B cell (primary cell): ENCODE data around the gene C5. TPM values are rescaled to one million over a fixed set of nuclear protein-coding genes. Genes with fewer than 3 reads are reported as not detected.
A peak's percentile ranks its signal among the peaks of the same experiment; 100 is the strongest.

Experiments
- ATAC-seq: fragments of 200-7000 bp; cut with Tn5 transposase; one replicate; pipeline ENCODE4 v1.10.0; 2021; ENCODE audit warnings: low read depth, mild to moderate bottlenecking, moderate number of reproducible peaks, moderate library complexity
- CTCF ChIA-PET: fragments of 350-600 bp; sonication (Branson Sonifier 250); formaldehyde crosslinking; loops from one replicate; lab custom pipeline; 2021; ENCODE audit warnings: antibody characterized with exemption, inconsistent platforms; lab: Charles Lee
- POLR2A ChIA-PET: fragments of 350-600 bp; sonication (Branson Sonifier 250); formaldehyde crosslinking; loops from one replicate; lab custom pipeline; 2021; ENCODE audit warnings: antibody characterized with exemption; lab: Charles Lee
- DNase-seq: peaks from one replicate; pipeline ENCODE4 v3.0.0; 2013
- H2AFZ ChIP-seq: 2 replicates; pipeline ENCODE4 v1.6.1; 2012; ENCODE audit warnings: mild to moderate bottlenecking, low read depth, low read length; ENCODE audit not compliant: insufficient read depth, poor library complexity, severe bottlenecking
- H3K27ac ChIP-seq, 2 donors: 1 replicate in 1 of 2; 2 replicates in 1 of 2; pipeline ENCODE4 v1.5.1; 2012 to 2013; ENCODE audit warnings: low read length in 2 of 2, mild to moderate bottlenecking in 2 of 2, moderate library complexity in 1 of 2
- H3K27me3 ChIP-seq, 4 experiments: fragments of 200-600 bp in 1 of 4; sonication (generic) in 1 of 4; replicated peaks in 1 of 4; 1 replicate in 2 of 4; 2 replicates in 2 of 4; pipeline versions ENCODE4 v1.6.1 to v1.7.0; 2013 to 2016; ENCODE audit warnings: low read length in 3 of 4, mild to moderate bottlenecking in 2 of 4, mixed read lengths in 1 of 4, moderate library complexity in 1 of 4; ENCODE audit not compliant: insufficient read depth in 4 of 4, control insufficient read depth in 3 of 4; ENCODE audit errors: control extremely low read depth in 1 of 4
- H3K36me3 ChIP-seq, 2 experiments: replicated peaks in 1 of 2; 1 replicate in 1 of 2; 2 replicates in 1 of 2; pipeline versions ENCODE4 v1.6.1 to v1.7.1; 2013; ENCODE audit warnings: low read length in 1 of 2; ENCODE audit not compliant: insufficient read depth in 2 of 2, control insufficient read depth in 1 of 2; ENCODE audit errors: control extremely low read depth in 1 of 2, extremely low read depth in 1 of 2
- H3K4me1 ChIP-seq, 2 donors: fragments of 200-600 bp in 1 of 2; sonication (generic) in 1 of 2; 1 replicate in 1 of 2; 2 replicates in 1 of 2; pipeline versions ENCODE4 v1.5.1 to v1.6.1; 2013 to 2017; ENCODE audit warnings: low read length in 2 of 2; ENCODE audit not compliant: control insufficient read depth in 2 of 2, insufficient read depth in 2 of 2
- H3K4me2 ChIP-seq: replicated peaks from 2 replicates; pipeline ENCODE3; 2012; ENCODE audit warnings: mild to moderate bottlenecking, low read depth, low read length; ENCODE audit not compliant: poor library complexity, severe bottlenecking
- H3K4me3 ChIP-seq, 5 experiments: fragments of 200-600 bp in 1 of 5; sonication (generic) in 1 of 5; 1 replicate in 3 of 5; 2 replicates in 2 of 5; pipeline versions ENCODE4 v1.5.1 to v1.7.0; 2011 to 2016; ENCODE audit warnings: low read length in 4 of 5, mild to moderate bottlenecking in 4 of 5, low read depth in 2 of 5, control low read depth in 1 of 5, moderate library complexity in 1 of 5; ENCODE audit not compliant: insufficient read depth in 1 of 5; ENCODE audit errors: control extremely low read depth in 1 of 5, extremely low read depth in 1 of 5
- H3K79me2 ChIP-seq: fragments of 200-600 bp; sonication (generic); one replicate; pipeline ENCODE4 v1.6.0; 2016; ENCODE audit warnings: low read length; ENCODE audit not compliant: control insufficient read depth, insufficient read depth
- H3K9ac ChIP-seq: fragments of 200-600 bp; sonication (generic); 2 replicates; pipeline ENCODE4 v1.6.1; 2017; ENCODE audit warnings: mild to moderate bottlenecking, low read length, moderate library complexity
- H3K9me3 ChIP-seq, 3 donors: one replicate each; pipeline versions ENCODE4 v1.6.1 to v1.7.1; 2013; ENCODE audit warnings: low read length in 2 of 3; ENCODE audit not compliant: control insufficient read depth in 2 of 3, insufficient read depth in 1 of 3; ENCODE audit errors: control extremely low read depth in 1 of 3
- H4K20me1 ChIP-seq: 2 replicates; pipeline ENCODE4 v1.6.0; 2012; ENCODE audit warnings: mild to moderate bottlenecking, low read length; ENCODE audit not compliant: insufficient read depth, control insufficient read depth, poor library complexity, severe bottlenecking
- H3K27ac Mint-ChIP-seq: one replicate; pipeline ENCODE4 v1.8.0; 2021; ENCODE audit warnings: mixed read lengths
- H3K27me3 Mint-ChIP-seq: one replicate; pipeline ENCODE4 v1.8.0; 2021; ENCODE audit warnings: mixed read lengths
- H3K4me1 Mint-ChIP-seq: one replicate; pipeline ENCODE4 v1.8.0; 2021; ENCODE audit warnings: mixed read lengths
- H3K4me3 Mint-ChIP-seq: one replicate; pipeline ENCODE4 v1.8.0; 2021; ENCODE audit warnings: mixed read lengths
- H3K9me3 Mint-ChIP-seq: one replicate; pipeline ENCODE4 v1.8.0; 2022; ENCODE audit warnings: mixed read lengths; ENCODE audit not compliant: insufficient read depth
- EZH2 ChIP-seq: IDR thresholded peaks from 2 replicates; pipeline ENCODE4 v1.6.1; 2012; ENCODE audit warnings: borderline replicate concordance, low read depth, mild to moderate bottlenecking, moderate library complexity, low read length; ENCODE audit not compliant: insufficient read depth, poor library complexity, severe bottlenecking
- WGBS: methylation state at CpG from one replicate; pipeline ENCODE4 v1.1.5; 2013; ENCODE audit warnings: missing lambda C conversion rate; ENCODE audit not compliant: insufficient coverage; 5-methylcytosine and 5-hydroxymethylcytosine counted together
- intact Hi-C: fragments of 100-400 bp; cut with micrococcal nuclease; formaldehyde crosslinking; loops from one replicate; pipeline ENCODE4 v1.10.0; 2022
- polyA plus RNA-seq: library from polyadenylated mRNA; depleted of rRNA; stranded (reverse); fragments of >200 nt; gene quantifications from 2 replicates; pipeline ENCODE4 v1.2.3, GENCODE V29; 2012
- total RNA-seq, 2 donors: library from RNA; stranded (reverse); fragments of 120-200 nt in 1 of 2; gene quantifications; 1 replicate in 1 of 2; 2 replicates in 1 of 2; pipeline versions ENCODE4 v1.2.3 to v1.2.4, GENCODE V29; 2013 to 2022
- TF ChIP-seq, protein P1 (sequence below): fragments of 200-600 bp; IDR thresholded peaks from one replicate; pipeline ENCODE4 v1.8.0; 2022; ENCODE audit warnings: antibody characterized with exemption, mild to moderate bottlenecking

The C5 gene
- total and polyA plus RNA-seq, 2 donors (not counting 1 experiment from before 2014, with no cell fraction given) = 2.7 to 10.4 TPM

DNA sequence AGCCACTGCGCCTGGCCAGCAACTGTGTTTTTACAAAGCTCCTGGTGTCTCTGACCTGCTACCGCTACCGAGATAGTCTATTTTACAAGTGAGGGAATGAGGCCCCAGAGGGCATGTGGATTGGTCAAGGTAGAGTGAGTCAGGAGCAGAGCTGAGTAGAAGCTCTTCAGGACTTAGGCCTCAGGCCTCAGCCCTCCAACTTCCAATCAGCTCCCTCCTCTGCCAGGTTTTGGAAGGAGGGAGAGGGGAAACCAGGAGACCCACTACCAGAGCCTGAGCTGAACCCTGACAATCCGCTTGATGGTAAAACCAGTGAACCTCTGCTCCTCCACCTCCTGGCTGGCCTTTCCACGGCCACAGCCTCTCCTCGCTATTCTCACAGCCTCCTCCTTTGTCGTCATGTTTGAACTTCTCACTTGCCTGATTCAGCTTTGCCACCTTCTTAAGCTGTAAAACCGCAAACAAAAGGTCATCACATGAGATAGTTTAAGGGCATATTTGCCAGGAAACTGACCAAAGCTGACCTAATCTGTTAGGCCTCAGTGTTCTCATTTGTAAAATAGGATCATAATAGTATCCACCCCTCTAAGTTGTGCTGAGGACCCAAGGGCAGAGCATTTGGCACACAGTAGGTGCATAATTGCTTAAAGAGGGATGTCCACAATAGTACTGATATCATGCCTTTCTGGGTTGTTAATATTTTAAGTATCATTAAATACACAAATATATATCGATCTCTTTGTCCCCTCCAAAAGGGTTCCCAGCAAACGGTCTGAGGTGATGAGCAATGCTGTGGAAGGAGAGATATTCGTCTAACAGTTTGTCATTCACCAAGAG, 125.2 kb downstream of the C5 start:
- TF ChIP-seq EZH2 = no peak
- H3K27ac Mint-ChIP-seq = peak overlapping the region; percentile 95
- H3K4me3 ChIP-seq = no peak overlapping the region
- peaks cover 82% of the 10 kb centered on the region for H3K4me1 Mint-ChIP-seq
- peak overlapping the region; percentile 80 for H3K4me3 Mint-ChIP-seq
- 62% methylated on average over 5 of the region's 11 CpGs for WGBS
- no peak overlapping the region for H2AFZ ChIP-seq
- CTCF ChIA-PET = interaction anchor here (0.6 to 1.6 kb wide), 3 partner anchors 9 to 181 kb away, joined by 3 to 11 read pairs (median 6); no protein-coding TSS in a partner anchor
- peaks cover 4% of the 10 kb centered on the region for H3K79me2 ChIP-seq
- no peaks in the 10 kb centered on the region for H3K36me3 ChIP-seq
- H3K9me3 ChIP-seq = no peaks in the 10 kb centered on the region
- H3K27me3 ChIP-seq = no peaks in the 10 kb centered on the region
- H3K9ac ChIP-seq = no peak overlapping the region
- ATAC-seq (no peak), DNase-seq (peak; percentile 29)
- peak overlapping the region; percentile 90 to 99 for H3K27ac ChIP-seq
- peaks cover 53 to 84% of the 10 kb centered on the region in 2 donors for H3K4me1 ChIP-seq
- POLR2A ChIA-PET = interaction anchor here (0.6 to 0.9 kb wide), 2 partner anchors 32 to 1017 kb away, joined by 3 to 5 read pairs; no protein-coding TSS in a partner anchor
- intact Hi-C loops = loop anchor here (5.0 kb wide), 1 partner anchor 147 kb away; the partner anchor contains the start of gene CNTRL
- H3K27me3 Mint-ChIP-seq = no peaks in the 10 kb centered on the region
- peak overlapping the region; percentile 98 for H3K4me2 ChIP-seq
- no peaks in the 10 kb centered on the region for H4K20me1 ChIP-seq
- no peaks in the 10 kb centered on the region for H3K9me3 Mint-ChIP-seq

DNA sequence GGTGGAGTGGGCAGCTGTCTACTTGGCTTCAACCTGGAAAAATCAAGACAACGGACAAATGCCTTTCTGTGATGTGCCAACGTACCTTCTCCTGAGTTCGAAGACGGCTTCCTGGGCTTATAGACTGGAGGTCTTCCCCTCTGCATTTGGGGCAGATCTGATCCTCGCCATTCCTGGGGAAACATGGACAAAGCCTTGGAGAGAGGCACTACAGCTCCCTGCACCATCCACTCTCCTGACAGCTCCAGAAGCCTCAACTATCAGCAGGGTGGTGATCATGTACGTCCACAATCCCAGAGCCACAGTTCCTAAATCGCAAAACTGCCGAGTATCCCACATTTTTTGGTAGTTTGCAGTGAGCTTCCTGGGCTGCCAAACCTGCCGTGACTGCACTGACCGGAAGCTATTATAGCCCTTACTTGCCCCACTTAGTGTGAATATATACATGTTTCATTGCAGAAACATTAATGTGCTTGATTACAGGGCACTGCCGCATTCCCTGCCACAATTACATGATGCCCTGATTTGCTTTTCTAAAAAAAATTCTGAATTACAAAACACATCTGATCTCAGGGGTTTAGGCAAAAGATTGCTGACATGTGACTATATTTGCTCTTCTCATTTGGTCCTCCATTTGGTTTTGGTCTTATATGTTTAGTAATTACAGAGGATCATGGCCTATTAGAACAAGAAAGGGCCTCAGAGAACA, 126.3 kb downstream of the C5 start:
- ChIA-PET CTCF (interaction anchor here (0.9 to 1.4 kb wide), 4 partner anchors 12 to 136 kb away, joined by 3 to 4 read pairs (median 3); no protein-coding TSS in a partner anchor), POLR2A (interaction anchor here (0.9 to 1.1 kb wide), 2 partner anchors 11 to 31 kb away, joined by 3 read pairs; no protein-coding TSS in a partner anchor)
- Histone ChIP-seq H4K20me1 (no peaks in the 10 kb centered on the region), H3K4me3 (no peak overlapping the region), H3K36me3 (no peaks in the 10 kb centered on the region), H2AFZ (no peak overlapping the region), H3K4me1 (peaks cover 45 to 75% of the 10 kb centered on the region in 2 donors), H3K27me3 (no peaks in the 10 kb centered on the region), H3K79me2 (peaks cover 4% of the 10 kb centered on the region), H3K9ac (no peak overlapping the region), H3K9me3 (no peaks in the 10 kb centered on the region), H3K27ac (no peak overlapping the region), H3K4me2 (no peak overlapping the region)
- peak overlapping the region; percentile 44 for H3K4me3 Mint-ChIP-seq
- intact Hi-C loops = no loop called here
- peak overlapping the region; percentile 68 for H3K27ac Mint-ChIP-seq
- ATAC-seq = no peak
- TF ChIP-seq, protein P1, sequence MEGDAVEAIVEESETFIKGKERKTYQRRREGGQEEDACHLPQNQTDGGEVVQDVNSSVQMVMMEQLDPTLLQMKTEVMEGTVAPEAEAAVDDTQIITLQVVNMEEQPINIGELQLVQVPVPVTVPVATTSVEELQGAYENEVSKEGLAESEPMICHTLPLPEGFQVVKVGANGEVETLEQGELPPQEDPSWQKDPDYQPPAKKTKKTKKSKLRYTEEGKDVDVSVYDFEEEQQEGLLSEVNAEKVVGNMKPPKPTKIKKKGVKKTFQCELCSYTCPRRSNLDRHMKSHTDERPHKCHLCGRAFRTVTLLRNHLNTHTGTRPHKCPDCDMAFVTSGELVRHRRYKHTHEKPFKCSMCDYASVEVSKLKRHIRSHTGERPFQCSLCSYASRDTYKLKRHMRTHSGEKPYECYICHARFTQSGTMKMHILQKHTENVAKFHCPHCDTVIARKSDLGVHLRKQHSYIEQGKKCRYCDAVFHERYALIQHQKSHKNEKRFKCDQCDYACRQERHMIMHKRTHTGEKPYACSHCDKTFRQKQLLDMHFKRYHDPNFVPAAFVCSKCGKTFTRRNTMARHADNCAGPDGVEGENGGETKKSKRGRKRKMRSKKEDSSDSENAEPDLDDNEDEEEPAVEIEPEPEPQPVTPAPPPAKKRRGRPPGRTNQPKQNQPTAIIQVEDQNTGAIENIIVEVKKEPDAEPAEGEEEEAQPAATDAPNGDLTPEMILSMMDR = no peak
- TF ChIP-seq EZH2 = no peak
- H3K4me1 Mint-ChIP-seq = peaks cover 79% of the 10 kb centered on the region
- no peaks in the 10 kb centered on the region for H3K27me3 Mint-ChIP-seq
- no peak for DNase-seq
- no peaks in the 10 kb centered on the region for H3K9me3 Mint-ChIP-seq
- WGBS = 80% methylated on average over 7 of the region's 11 CpGs
